Cardiac septum (tissue), 1 donor: Measurements from ENCODE around the gene MVK. TPM values are rescaled to one million over a fixed set of nuclear protein-coding genes. Genes with fewer than 3 reads are reported as not detected.

Source experiments
- DNase-seq: peaks from one replicate; pipeline ENCODE4 v3.0.0-alpha.2; 2020; ENCODE audit warnings: low spot score
- intact Hi-C: fragments of 100-400 bp; cut with DNase I; formaldehyde crosslinking; loops from one replicate; pipeline ENCODE4 v1.14.0; 2022
- total RNA-seq: library from RNA; stranded (reverse); fragmentation: NEBNext Ultra II Directional; extraction: Animal tissue kit (Norgen Biotek cat#: 25700); gene quantifications from one replicate; pipeline ENCODE4 v1.2.1, GENCODE V29; 2021
- donor health status: DM: no; HTN: no; CAD: no.

MVK gene
- total RNA-seq, 1 donor from 2014 or later = 12.4 TPM

DNA sequence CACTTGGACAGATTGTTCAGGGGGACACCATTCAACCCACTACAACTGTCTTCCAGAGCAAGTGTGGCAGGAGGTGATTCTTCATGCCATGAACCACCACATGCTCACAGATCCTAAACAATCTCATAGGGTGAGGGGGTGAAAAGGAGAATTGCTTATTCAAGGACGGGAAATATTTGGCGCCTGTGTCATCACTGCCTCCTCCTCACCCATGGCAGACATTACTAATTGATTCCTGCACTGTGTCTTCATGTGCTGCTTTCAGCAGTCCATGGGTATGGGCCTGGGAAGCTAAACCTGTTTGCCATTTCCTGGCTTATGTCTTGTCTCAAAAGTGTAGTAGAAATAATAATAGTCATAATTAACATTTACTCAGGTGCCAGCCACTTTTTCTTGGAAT is 31.6 kb upstream of the MVK start:
- DNase-seq = no peak
- intact Hi-C loops = no loop called here

DNA sequence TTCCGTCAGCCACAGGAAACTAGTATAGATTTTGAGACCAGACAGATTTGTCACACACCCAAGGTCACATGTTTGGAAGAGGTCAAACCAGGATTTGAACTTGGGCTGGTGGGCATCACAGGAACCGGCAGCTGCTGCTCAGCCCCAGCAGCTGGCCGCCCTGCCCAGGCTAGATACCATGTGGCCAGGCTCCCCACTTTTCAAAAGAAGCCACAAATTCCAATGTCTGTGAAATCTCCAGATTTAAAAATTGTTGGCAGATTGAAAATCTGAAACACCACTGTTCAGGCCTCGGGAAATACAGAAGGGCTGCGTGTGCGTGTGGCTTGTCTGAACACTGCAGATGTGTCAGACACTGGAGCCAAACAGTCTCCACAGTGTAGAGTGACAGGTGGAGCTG is 30.7 kb upstream of the MVK start:
- intact Hi-C loops = no loop called here
- DNase-seq = no peak

- intact Hi-C loops = no loop called here
Observed at GRCh38 chr12:109544955-109545531, 28.6 kb upstream of the MVK start.

DNA sequence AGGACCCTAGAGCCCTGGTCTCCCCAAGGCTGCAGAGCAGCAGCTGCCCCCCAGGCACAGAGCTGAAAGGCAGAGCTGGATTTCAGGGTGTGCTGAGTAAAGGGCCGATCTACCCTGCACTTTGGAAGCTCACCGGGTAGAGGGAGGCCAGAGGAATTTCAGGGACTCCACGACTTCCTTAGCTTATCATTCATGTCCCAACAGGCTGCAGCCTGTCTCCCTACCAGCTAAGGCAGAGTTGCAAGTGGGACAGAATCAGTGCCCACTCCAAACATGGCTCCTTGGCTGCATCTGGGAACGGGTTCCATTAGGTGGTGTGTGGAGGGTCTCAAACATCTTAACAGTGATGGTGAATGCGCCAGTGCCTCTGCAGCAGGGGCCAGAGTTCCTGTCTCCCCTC is 27.8 kb upstream of the MVK start:
- DNase-seq = no peak
- intact Hi-C loops = no loop called here

More at GRCh38 chr12:109544955-109545531, 28.6 kb upstream of the MVK start:
- DNase-seq = no peak

GRCh38 chr12:109547286-109547685 is 26.3 kb upstream of the MVK start:
- no peak for DNase-seq
- intact Hi-C loops = no loop called here

GRCh38 chr12:109548258-109548657 is 25.3 kb upstream of the MVK start:
- no peak for DNase-seq
- intact Hi-C loops = no loop called here

DNA sequence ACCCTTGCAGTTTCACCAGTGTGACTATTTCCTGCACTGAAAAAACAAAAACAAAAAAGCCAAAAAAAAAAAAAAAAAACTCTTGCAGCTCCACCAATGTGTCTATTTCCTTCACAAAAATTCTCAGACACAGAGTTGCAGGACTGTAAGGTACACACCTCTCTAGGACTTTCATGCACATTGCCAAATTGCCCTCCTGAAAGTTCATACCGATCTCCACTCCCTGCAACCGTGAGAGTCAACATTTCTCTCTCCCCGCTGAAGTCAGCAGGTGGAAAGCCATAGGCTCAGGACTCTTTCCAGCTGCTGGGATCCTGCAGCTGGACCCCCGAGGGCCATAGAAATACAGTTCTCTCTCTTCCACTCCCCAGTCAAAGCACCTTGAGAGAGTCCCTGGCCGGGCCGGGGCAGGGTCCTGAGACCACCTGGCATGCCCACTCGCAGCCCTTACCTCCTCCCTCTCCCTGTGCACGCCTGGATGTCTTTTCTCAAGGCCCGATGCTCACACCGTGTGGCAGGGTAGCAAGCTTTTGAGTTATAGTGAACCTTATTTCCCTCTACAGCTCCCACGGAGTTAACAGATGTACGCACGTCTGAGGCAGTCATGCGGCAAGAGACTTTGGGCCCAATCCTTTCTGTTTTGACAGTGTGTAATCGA is 23.9 kb upstream of the MVK start:
- intact Hi-C loops = no loop called here
- no peak for DNase-seq

GRCh38 chr12:109550281-109550680 is 23.3 kb upstream of the MVK start:
- no peak for DNase-seq
- intact Hi-C loops = no loop called here

- DNase-seq = no peak
- intact Hi-C loops = no loop called here
Observed at GRCh38 chr12:109551108-109551507, 22.5 kb upstream of the MVK start.

- DNase-seq = no peak
- intact Hi-C loops = no loop called here
Observed at GRCh38 chr12:109552971-109553370, 20.6 kb upstream of the MVK start.

DNA sequence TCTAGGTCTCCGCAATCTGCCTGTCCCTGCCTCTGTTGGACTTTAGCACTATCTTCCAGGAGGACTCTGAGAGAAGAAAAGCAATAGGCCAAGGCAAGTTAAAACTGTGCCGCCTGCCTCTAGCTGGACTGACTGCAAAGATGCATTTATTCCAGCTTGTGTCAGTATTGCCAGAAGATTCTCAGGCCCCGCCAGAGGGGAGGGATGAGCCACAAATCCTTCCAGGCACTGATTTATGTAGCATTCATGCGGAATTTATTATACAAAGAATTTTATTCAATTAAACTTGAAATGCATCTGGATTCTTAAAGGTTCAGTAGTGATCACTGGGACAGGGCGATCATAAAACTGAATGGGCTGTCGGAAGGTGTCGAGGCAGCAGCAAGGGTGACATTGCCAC is 20.1 kb upstream of the MVK start:
- DNase-seq = no peak

GRCh38 chr12:109553906-109554500 is 19.6 kb upstream of the MVK start:
- no peak for DNase-seq

More for the DNA sequence above, 20.1 kb upstream of the MVK start:
- intact Hi-C loops = no loop called here

GRCh38 chr12:109554761-109555160 is 18.8 kb upstream of the MVK start:
- intact Hi-C loops = no loop called here
- no peak for DNase-seq

More at GRCh38 chr12:109553906-109554500, 19.6 kb upstream of the MVK start:
- intact Hi-C loops = no loop called here

GRCh38 chr12:109555431-109556315 is 17.9 kb upstream of the MVK start:
- intact Hi-C loops = no loop called here
- DNase-seq = no peak

DNA sequence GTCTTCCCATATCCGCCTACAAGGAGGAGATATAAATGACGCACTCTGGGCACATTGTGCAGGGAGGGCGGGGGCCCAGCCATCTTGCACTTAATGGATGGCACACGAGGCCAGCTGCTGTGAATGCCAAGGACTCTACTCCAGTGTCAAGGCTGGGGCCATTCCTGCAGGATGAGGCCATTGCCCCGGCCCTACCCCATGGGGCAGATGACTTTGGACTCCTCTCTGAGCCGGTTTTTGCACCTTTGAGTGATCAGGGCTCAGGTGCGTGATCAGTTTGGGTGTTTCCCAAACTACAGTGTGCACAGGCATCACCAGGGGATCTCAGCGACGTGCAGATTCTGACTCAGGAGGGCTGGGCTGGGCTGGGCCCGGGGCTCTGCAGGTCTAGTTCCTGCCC is 16.4 kb upstream of the MVK start:
- intact Hi-C loops = no loop called here
- no peak for DNase-seq

GRCh38 chr12:109557805-109558204 is 15.8 kb upstream of the MVK start:
- intact Hi-C loops = no loop called here
- no peak for DNase-seq

DNA sequence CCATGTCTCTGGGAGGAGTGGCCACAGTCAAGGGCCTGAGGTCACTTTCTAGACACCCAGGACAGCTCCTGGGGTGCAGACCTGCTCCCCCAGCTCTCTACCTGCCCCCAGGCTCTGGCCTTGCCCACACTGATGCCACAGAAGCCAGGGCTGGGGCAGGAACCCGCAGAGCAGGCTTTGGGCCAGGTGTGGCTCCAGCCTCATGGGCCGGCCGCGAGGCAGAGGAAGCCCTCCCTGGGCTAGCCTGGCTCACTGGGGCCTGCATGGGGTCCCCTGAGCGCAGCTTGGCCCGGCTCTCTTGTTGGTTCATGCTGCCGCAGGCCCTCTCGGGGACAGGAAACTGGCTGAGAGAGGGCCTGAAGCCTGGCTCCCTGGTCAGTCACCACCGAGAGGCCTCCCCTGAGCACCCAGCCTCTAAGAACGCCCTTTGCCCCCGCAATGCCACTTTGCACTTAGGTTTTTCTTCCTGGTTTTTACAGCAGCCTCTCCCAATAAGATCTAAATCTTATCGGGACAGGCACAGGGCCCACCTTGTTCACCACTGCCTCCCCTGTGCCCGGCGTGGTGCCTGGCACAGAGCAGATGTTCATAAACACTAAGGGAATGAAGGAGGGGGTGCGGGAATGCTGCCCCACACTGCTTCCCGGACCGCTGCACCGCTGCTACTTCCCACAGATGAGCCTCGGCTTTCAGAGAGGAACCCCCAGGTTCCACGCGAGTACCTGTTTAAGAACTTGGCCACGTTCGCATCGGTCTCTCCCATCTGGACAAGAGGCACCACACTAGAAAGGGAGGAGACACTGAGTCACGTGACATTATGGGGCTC is 15.0 kb upstream of the MVK start:
- intact Hi-C loops = no loop called here
- DNase-seq = peak; percentile 63

DNA sequence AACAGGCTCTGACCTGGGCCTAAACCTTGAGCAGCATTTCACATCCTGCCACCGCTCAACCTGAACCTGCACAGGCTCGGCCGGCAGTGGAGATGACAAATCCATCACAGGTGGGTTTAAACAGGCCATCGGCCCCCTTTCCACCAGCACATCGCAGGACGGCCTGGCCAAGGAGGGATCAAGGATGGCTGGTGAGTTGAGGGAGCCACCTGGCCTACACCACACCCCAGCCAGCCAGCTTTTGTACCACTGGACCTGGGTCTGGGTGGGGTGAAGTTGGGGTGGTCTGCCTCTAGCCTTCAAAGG is 14.4 kb upstream of the MVK start:
- DNase-seq = no peak
- intact Hi-C loops = no loop called here

GRCh38 chr12:109559601-109560000 is 14.0 kb upstream of the MVK start:
- intact Hi-C loops = no loop called here
- peak; percentile 44 for DNase-seq
